ENCODE results near the gene LRP1B. TPM values are rescaled to one million over a fixed set of nuclear protein-coding genes. Genes with fewer than 3 reads are reported as not detected.

Gene LRP1B
- polyA plus RNA-seq, 1 of the 3 experiments (the other 2 are of a cell fraction): 0.28 TPM

- Histone ChIP-seq H3K36me3 (replicated peaks in 1 of 2; ENCODE audit: control insufficient read depth in 1 of 2, insufficient read depth in 2 of 2, low read length in 1 of 2) (no peaks in the 10 kb centered on the region), H3K9ac (no peak overlapping the region), H3K9me3 (no peaks in the 10 kb centered on the region), H4K20me1 (ENCODE audit: insufficient read depth) (no peaks in the 10 kb centered on the region), H3K4me1 (ENCODE audit: control insufficient read depth in 1 of 2, insufficient read depth in 2 of 2, low read depth in 1 of 2, low read length in 1 of 2) (no peaks in the 10 kb centered on the region), H3K4me2 (no peak overlapping the region), H3K27me3 (ENCODE audit: insufficient read depth) (no peaks in the 10 kb centered on the region), H3K27ac (ENCODE audit: low read depth in 2 of 2, low read length in 1 of 2) (no peak overlapping the region), H3K4me3 (ENCODE audit: low read depth in 2 of 2, low read length in 1 of 2) (no peak overlapping the region), H3F3A (replicated peaks; ENCODE audit: insufficient read depth) (no peaks in the 10 kb centered on the region), H3K9me2 (no peaks in the 10 kb centered on the region), H3K79me2 (ENCODE audit: insufficient read depth) (no peaks in the 10 kb centered on the region), H2AFZ (ENCODE audit: low read depth) (no peak overlapping the region)
- no peak for TF ChIP-seq POLR2AphosphoS5 (IDR thresholded peaks at IDR 0.05; ENCODE audit: low read depth, low read length)
- TF ChIP-seq YY1 (IDR thresholded peaks at IDR 0.05; ENCODE audit: low read depth): no peak
- TF ChIP-seq RXRA (IDR thresholded peaks at IDR 0.05; ENCODE audit: borderline replicate concordance, low read depth): no peak
- TF ChIP-seq NFIC (IDR thresholded peaks at IDR 0.05; ENCODE audit: borderline replicate concordance): no peak
- no peak for TF ChIP-seq REST (IDR thresholded peaks at IDR 0.05; ENCODE audit: low read depth, low read length)
- TF ChIP-seq GATA2 (CRISPR knock-in tag; IDR thresholded peaks at IDR 0.05): no peak
- TF ChIP-seq EZH2phosphoT487 (IDR thresholded peaks at IDR 0.05; ENCODE audit: borderline replicate concordance, low read depth): no peak
- TF ChIP-seq ZBTB33 (IDR thresholded peaks at IDR 0.05; ENCODE audit: borderline replicate concordance, low read depth): no peak
- no peak for TF ChIP-seq FOSL2 (IDR thresholded peaks at IDR 0.05; ENCODE audit: borderline replicate concordance, low read depth)
- TF ChIP-seq RFX5 (IDR thresholded peaks at IDR 0.05; ENCODE audit: low read length): no peak
- 83% methylated on average over 2 of the region's 2 CpGs for WGBS (ENCODE audit: low lambda C conversion rate)
- POLR2A ChIA-PET: no interaction called here
- no peak for DNase-seq
- CTCF ChIA-PET: no interaction called here
Measured at GRCh38 chr2:141967980-141968379, 162.8 kb downstream of the LRP1B start.

- H3K9me2 ChIP-seq: no peaks in the 10 kb centered on the region
- ChIA-PET CTCF (no interaction called here), POLR2A (no interaction called here)
- no peaks in the 10 kb centered on the region for H3K27me3 ChIP-seq (ENCODE audit: insufficient read depth)
- no peaks in the 10 kb centered on the region for H4K20me1 ChIP-seq (ENCODE audit: insufficient read depth)
- H3F3A ChIP-seq (replicated peaks; ENCODE audit: insufficient read depth): no peaks in the 10 kb centered on the region
- no peak for DNase-seq
- H3K4me3 ChIP-seq (ENCODE audit: low read depth in 2 of 2, low read length in 1 of 2): no peak overlapping the region
- H3K79me2 ChIP-seq (ENCODE audit: insufficient read depth): no peaks in the 10 kb centered on the region
- WGBS (ENCODE audit: low lambda C conversion rate): 58% methylated on average over 1 of the region's 1 CpG
- no peak overlapping the region for H3K4me2 ChIP-seq
- no peaks in the 10 kb centered on the region for H3K36me3 ChIP-seq (replicated peaks in 1 of 2; ENCODE audit: control insufficient read depth in 1 of 2, insufficient read depth in 2 of 2, low read length in 1 of 2)
- no peak overlapping the region for H2AFZ ChIP-seq (ENCODE audit: low read depth)
- H3K27ac ChIP-seq (ENCODE audit: low read depth in 2 of 2, low read length in 1 of 2): no peak overlapping the region
- no peaks in the 10 kb centered on the region for H3K4me1 ChIP-seq (ENCODE audit: control insufficient read depth in 1 of 2, insufficient read depth in 2 of 2, low read depth in 1 of 2, low read length in 1 of 2)
- H3K9me3 ChIP-seq: no peaks in the 10 kb centered on the region
- no peak overlapping the region for H3K9ac ChIP-seq
- no peak for TF ChIP-seq MXI1 (IDR thresholded peaks at IDR 0.05; ENCODE audit: low read depth, low read length)
- no peak for TF ChIP-seq FOXM1 (IDR thresholded peaks at IDR 0.05; ENCODE audit: low read depth)
- TF ChIP-seq RAD21 (IDR thresholded peaks at IDR 0.05; ENCODE audit: low read length): no peak
- TF ChIP-seq EP300 (IDR thresholded peaks at IDR 0.05; ENCODE audit: borderline replicate concordance in 1 of 2, low read depth in 1 of 2, low read length in 1 of 2): no peak
- TF ChIP-seq JUND (IDR thresholded peaks at IDR 0.05): no peak
- TF ChIP-seq GABPA (IDR thresholded peaks at IDR 0.05; ENCODE audit: low read depth): no peak
- no peak for TF ChIP-seq EZH2phosphoT487 (IDR thresholded peaks at IDR 0.05; ENCODE audit: borderline replicate concordance, low read depth)
- no peak for TF ChIP-seq RCOR1 (IDR thresholded peaks at IDR 0.05; ENCODE audit: low read length)
- TF ChIP-seq ELF1 (IDR thresholded peaks at IDR 0.05): no peak
- no peak for TF ChIP-seq USF2 (IDR thresholded peaks at IDR 0.05; ENCODE audit: borderline replicate concordance, low read depth, low read length)
- no peak for TF ChIP-seq SMC3 (IDR thresholded peaks at IDR 0.05; ENCODE audit: low read depth, low read length)
- TF ChIP-seq REST (IDR thresholded peaks at IDR 0.05; ENCODE audit: low read depth, low read length): no peak
Measured at GRCh38 chr2:141967503-141967902, 163.3 kb downstream of the LRP1B start.
